GM12891 (cell line): ENCODE measurements around the gene PRUNE2.

Experiments used
- DNase-seq: peaks from one replicate; pipeline ENCODE4 v3.0.0; 2011; ENCODE audit warnings: low spot score; ENCODE audit not compliant: insufficient read length
- FAIRE-seq: peaks from 2 replicates; lab custom pipeline; 2011; peaks lifted over from hg19 to GRCh38; lab: Jason Lieb, UNC
- PAX5 ChIP-seq: IDR thresholded peaks from 2 replicates; pipeline ENCODE4 v1.6.1; 2011; ENCODE audit warnings: low read length, moderate library complexity, mild to moderate bottlenecking; ENCODE audit not compliant: insufficient read depth, severe bottlenecking
- POLR2A ChIP-seq: IDR thresholded peaks from 2 replicates; pipeline ENCODE4 v1.6.1; 2011; ENCODE audit warnings: low read depth, low read length, control low read depth
- POLR2AphosphoS5 ChIP-seq: IDR thresholded peaks from 2 replicates; pipeline ENCODE4 v1.6.1; 2011; ENCODE audit warnings: low read depth, low read length, control low read depth
- POU2F2 ChIP-seq: IDR thresholded peaks from 2 replicates; pipeline ENCODE4 v1.6.1; 2011; ENCODE audit warnings: low read depth, mild to moderate bottlenecking, control low read depth, low read length, moderate library complexity
- SPI1 ChIP-seq: IDR thresholded peaks from 2 replicates; pipeline ENCODE4 v1.6.1; 2011; ENCODE audit warnings: low read depth, low read length, control low read depth
- TAF1 ChIP-seq: IDR thresholded peaks from 2 replicates; pipeline ENCODE4 v1.6.1; 2011; ENCODE audit warnings: low read depth, low read length, control low read depth

PRUNE2 gene

DNA sequence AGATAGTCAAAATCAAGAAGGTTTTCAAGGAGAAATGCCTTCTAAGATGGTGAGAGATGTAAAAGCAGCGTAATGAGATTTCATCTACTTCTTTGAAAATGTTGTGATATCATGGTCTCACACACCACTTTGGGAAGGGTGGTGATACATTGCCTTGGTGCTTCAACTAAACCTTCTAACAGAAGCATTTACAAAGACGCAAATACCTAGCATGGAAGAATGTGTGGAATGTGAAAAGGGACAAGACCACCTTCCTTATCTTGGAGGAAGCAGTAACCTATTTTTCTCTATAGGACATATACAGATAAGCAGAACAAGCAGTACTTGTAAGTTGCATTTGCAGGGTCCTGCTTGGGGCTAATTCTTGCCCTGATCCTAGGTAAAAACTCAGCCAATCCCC, 102.8 kb downstream of the PRUNE2 start:
- FAIRE-seq (no peak), DNase-seq (no peak)
- TF ChIP-seq PAX5 = no peak
- no peak for TF ChIP-seq POLR2AphosphoS5
- no peak for TF ChIP-seq POU2F2
- TF ChIP-seq POLR2A = no peak
- TF ChIP-seq SPI1 = no peak
- TF ChIP-seq TAF1 = no peak

DNA sequence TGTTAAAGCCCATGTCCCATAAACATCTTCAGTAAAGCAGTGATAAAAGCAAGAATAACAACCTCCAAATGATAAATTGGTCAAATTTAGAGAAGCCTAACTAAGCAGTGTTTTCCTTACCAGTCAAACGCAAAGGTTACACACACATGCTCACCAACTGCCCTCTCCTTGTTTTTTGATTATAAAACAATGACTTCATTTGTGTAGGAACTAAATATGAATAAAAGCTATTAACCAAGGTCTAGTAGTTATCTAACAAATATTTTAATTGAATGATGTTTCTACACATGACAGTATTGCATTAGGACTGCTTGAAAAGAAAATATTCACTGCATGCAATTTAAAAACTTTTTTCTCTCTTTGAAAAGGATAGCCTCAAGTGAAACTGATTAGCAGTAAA, 105.0 kb downstream of the PRUNE2 start:
- FAIRE-seq (no peak), DNase-seq (no peak)
- TF ChIP-seq SPI1 (no peak), POU2F2 (no peak), POLR2AphosphoS5 (no peak), PAX5 (no peak), TAF1 (no peak), POLR2A (no peak)

DNA sequence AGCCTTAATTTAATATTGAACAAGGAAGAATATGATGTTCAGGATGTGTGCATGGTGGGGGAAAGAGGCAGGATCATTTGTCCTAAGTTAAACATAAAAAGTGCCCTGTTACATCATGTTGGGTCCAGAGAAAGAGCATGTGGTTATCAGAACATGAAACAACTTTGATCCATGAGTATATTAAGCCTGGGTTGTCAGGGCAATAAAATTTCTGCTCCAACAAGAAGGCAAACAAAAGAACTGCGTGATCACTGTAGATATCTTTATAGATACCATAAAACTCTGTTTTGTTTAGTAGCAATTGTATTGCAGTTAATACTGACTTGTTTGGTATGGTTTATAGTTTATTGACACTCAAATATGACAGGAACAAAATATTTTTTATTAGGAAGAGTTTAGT, 106.4 kb downstream of the PRUNE2 start:
- TF ChIP-seq POLR2AphosphoS5 (no peak), PAX5 (no peak), POLR2A (no peak), TAF1 (no peak), POU2F2 (no peak), SPI1 (no peak)
- no peak for FAIRE-seq
- DNase-seq = no peak

GRCh38 chr9:76798527-76798926, 107.4 kb downstream of the PRUNE2 start:
- peak; percentile 5 for DNase-seq
- no peak for FAIRE-seq
- no peak for TF ChIP-seq TAF1
- no peak for TF ChIP-seq POLR2AphosphoS5
- no peak for TF ChIP-seq SPI1
- TF ChIP-seq POLR2A = no peak
- TF ChIP-seq POU2F2 = no peak
- no peak for TF ChIP-seq PAX5

DNA sequence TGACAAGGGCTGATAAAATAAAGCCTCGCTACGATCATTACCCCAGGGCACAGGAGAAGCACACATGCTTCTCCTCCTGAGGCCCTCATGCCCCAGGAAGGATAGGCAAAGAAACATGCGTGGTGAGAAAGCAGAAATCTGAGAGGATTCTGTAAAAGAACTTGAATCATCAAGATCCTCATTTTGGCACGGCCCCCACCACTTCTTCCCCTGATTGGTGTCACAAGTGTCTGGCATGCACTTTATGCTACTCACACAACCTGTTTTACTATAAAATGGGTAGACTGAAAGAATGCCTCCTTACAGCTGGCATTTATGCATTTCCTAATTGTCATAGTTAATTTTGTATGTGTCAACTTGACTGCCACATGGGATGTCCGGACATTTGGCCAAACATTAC, 109.6 kb downstream of the PRUNE2 start:
- no peak for DNase-seq
- FAIRE-seq = no peak
- no peak for TF ChIP-seq POLR2A

- DNase-seq (no peak), FAIRE-seq (no peak)
- TF ChIP-seq POLR2A = no peak
- no peak for TF ChIP-seq SPI1
- TF ChIP-seq TAF1 = no peak
- no peak for TF ChIP-seq POLR2AphosphoS5
- TF ChIP-seq POU2F2 = no peak
- no peak for TF ChIP-seq PAX5
Observed at GRCh38 chr9:76793784-76794431, 112.0 kb downstream of the PRUNE2 start.

GRCh38 chr9:76789840-76790239, 116.1 kb downstream of the PRUNE2 start:
- DNase-seq = no peak
- no peak for TF ChIP-seq POLR2A
- TF ChIP-seq POLR2AphosphoS5 = no peak
- no peak for TF ChIP-seq TAF1
- TF ChIP-seq PAX5 = no peak
- TF ChIP-seq SPI1 = no peak
- TF ChIP-seq POU2F2 = no peak
- FAIRE-seq = no peak

DNA sequence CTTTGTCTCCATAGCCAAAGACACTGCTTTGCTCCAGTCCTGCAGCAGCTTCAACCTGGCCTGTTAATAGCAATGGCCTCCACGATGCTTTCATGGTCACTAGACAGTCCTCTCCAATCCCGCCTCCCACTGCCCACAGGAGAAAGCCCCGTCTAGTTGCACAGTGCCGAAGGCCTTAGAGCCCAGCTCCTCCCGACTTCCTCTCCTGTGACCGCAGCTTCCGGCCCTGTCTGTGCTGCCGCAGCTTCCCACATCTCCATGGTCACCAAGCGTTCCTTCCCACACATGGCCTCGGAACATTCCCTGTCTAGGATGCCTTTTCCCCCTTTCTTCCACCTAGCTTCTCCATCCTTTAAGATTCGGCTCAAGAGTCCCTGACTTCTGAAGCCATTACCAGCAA, 118.2 kb downstream of the PRUNE2 start:
- TF ChIP-seq POLR2AphosphoS5 = no peak
- no peak for TF ChIP-seq PAX5
- TF ChIP-seq POLR2A = no peak
- TF ChIP-seq POU2F2 = no peak
- no peak for TF ChIP-seq TAF1
- TF ChIP-seq SPI1 = no peak
- DNase-seq (no peak), FAIRE-seq (no peak)

GRCh38 chr9:76785501-76785900, 120.4 kb downstream of the PRUNE2 start:
- no peak for TF ChIP-seq POLR2AphosphoS5
- no peak for TF ChIP-seq SPI1
- TF ChIP-seq TAF1 = no peak
- TF ChIP-seq POU2F2 = no peak
- no peak for TF ChIP-seq PAX5
- TF ChIP-seq POLR2A = no peak
- DNase-seq (no peak), FAIRE-seq (no peak)

GRCh38 chr9:76784881-76785280, 121.0 kb downstream of the PRUNE2 start:
- FAIRE-seq (no peak), DNase-seq (no peak)
- TF ChIP-seq POLR2AphosphoS5 (no peak), SPI1 (no peak), TAF1 (no peak), POLR2A (no peak), PAX5 (no peak), POU2F2 (no peak)
